ENCODE data around the gene HDAC9.

DNA sequence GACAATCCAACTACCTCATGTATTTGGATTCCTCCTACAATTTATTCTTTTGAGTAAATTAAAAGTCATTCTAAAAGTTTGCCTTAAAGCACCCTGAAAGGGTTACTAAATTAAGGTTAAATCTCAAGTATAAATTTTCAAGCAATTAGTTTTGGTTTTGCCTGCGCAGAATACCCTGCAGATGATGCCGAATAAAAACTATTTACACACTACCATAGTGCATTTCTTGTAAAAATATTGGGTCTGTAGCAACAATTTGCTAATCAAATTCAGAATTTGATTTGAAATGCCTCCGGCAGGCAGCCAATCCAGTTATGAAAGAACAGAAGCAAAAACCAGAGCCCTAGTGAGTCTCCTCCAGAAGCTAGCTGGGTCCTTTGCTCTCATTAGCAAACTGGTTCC is 499.7 kb downstream of the HDAC9 start:
- no peak for TF ChIP-seq CTCF (conservative IDR thresholded peaks at IDR 0.05; ENCODE audit: low read depth, low read length)
- no peak for TF ChIP-seq EZH2 (IDR thresholded peaks at IDR 0.05; ENCODE audit: borderline replicate concordance, low read depth, low read length, poor library complexity, severe bottlenecking)
